Mucosa of descending colon (tissue), 3 donors: ENCODE measurements around the gene CSF2. TPM values are rescaled to one million over a fixed set of nuclear protein-coding genes. Genes with fewer than 3 reads are reported as not detected.

Experiments used
- ATAC-seq: fragments of 200-7000 bp; cut with Tn5 transposase; one replicate; pipeline ENCODE4 v1.9.1; 2020; ENCODE audit warnings: mild to moderate bottlenecking, moderate library complexity
- DNase-seq, 3 donors: peaks; one replicate each; pipeline ENCODE4 v3.0.0-alpha.2; 2020
- H3K36me3 ChIP-seq: fragments of 200-600 bp; one replicate; pipeline ENCODE4 v1.8.0; 2021; ENCODE audit warnings: low read depth, mild to moderate bottlenecking
- H3K4me1 ChIP-seq: fragments of 200-600 bp; one replicate; pipeline ENCODE4 v1.8.0; 2021; ENCODE audit warnings: low read depth, mild to moderate bottlenecking
- H3K4me3 ChIP-seq: fragments of 200-600 bp; one replicate; pipeline ENCODE4 v1.8.0; 2021; ENCODE audit warnings: mild to moderate bottlenecking
- H3K9me3 ChIP-seq: fragments of 200-600 bp; one replicate; pipeline ENCODE4 v1.8.0; 2021; ENCODE audit warnings: mild to moderate bottlenecking
- intact Hi-C, 2 donors: fragments of 100-400 bp; cut with DNase I in 1 of 2; cut with micrococcal nuclease in 1 of 2; formaldehyde crosslinking; loops; one replicate each; pipeline versions ENCODE4 v1.11.0 to v1.11.1; 2022; cut with DNase I, micrococcal nuclease
- total RNA-seq, 3 donors: library from RNA; stranded (reverse); fragmentation: NEBNext Ultra II Directional in 2 of 3; extraction: Animal tissue kit (Norgen Biotek cat#: 25700) in 2 of 3; gene quantifications; one replicate each; pipeline versions ENCODE4 v1.2.1 to v1.2.4, GENCODE V29; 2021 to 2023
- TF ChIP-seq, protein P1 (sequence below): fragments of 200-600 bp; IDR thresholded peaks from one replicate; pipeline ENCODE4 v1.8.0; 2022; ENCODE audit warnings: antibody characterized with exemption, mild to moderate bottlenecking
- donor health status: DM: no; HTN: no; CAD: no; lungs with moderate emphysema.
- donor health status: DM: no; HTN: no; CAD: no.
- donor health status: DM: no; HTN: yes; CAD: no.

The CSF2 gene
- total RNA-seq, 3 donors from 2014 or later: not detected

- Histone ChIP-seq H3K4me3 (no peak overlapping the region), H3K9me3 (no peaks in the 10 kb centered on the region), H3K4me1 (peaks cover 2% of the 10 kb centered on the region), H3K36me3 (no peaks in the 10 kb centered on the region)
- TF ChIP-seq, protein P1, sequence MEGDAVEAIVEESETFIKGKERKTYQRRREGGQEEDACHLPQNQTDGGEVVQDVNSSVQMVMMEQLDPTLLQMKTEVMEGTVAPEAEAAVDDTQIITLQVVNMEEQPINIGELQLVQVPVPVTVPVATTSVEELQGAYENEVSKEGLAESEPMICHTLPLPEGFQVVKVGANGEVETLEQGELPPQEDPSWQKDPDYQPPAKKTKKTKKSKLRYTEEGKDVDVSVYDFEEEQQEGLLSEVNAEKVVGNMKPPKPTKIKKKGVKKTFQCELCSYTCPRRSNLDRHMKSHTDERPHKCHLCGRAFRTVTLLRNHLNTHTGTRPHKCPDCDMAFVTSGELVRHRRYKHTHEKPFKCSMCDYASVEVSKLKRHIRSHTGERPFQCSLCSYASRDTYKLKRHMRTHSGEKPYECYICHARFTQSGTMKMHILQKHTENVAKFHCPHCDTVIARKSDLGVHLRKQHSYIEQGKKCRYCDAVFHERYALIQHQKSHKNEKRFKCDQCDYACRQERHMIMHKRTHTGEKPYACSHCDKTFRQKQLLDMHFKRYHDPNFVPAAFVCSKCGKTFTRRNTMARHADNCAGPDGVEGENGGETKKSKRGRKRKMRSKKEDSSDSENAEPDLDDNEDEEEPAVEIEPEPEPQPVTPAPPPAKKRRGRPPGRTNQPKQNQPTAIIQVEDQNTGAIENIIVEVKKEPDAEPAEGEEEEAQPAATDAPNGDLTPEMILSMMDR: peak; percentile 95
- ATAC-seq (peak; percentile 85), DNase-seq (peak; percentile 49 to 89 (median 69))
- intact Hi-C loops: no loop called here
These were observed 8.8 kb upstream of the CSF2 start for GRCh38 chr5:132064738-132065331.

DNA sequence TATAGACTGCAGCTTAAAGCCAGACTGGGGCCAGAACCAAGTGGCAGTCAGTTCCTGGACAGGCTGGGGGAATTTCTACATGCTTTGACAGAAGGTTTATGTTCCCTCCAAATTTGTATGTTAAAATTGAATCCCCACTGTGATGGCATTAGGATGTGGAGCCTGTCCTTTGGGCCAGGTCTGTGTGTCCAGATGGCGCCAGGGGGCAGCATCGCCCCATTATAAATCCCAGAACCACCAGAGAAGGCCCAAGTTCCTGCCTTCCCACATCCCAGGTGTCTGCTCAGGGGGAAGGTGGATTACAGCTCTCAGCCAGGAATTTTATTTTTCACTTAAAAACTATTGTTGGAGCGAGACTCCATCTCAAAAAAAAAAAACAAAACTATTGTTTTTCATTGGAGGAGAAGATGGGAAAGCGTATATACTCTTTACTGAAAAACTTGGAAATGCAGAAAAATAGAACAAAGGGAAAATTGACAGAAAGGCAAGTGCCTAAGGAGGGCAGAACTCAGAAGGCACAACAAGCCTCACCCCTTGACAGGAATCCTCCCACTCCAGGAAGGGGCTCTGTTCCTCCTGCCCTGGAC, 8.1 kb upstream of the CSF2 start:
- no peak overlapping the region for H3K4me3 ChIP-seq
- DNase-seq (peak in 2 of 3 donors; percentile 66 to 71), ATAC-seq (peak; percentile 58)
- intact Hi-C loops: no loop called here
- TF ChIP-seq, protein P1: no peak
- no peaks in the 10 kb centered on the region for H3K9me3 ChIP-seq
- H3K4me1 ChIP-seq: peaks cover 2% of the 10 kb centered on the region
- no peaks in the 10 kb centered on the region for H3K36me3 ChIP-seq

GRCh38 chr5:132065951-132066701, 7.5 kb upstream of the CSF2 start:
- no peak for ATAC-seq
- no peak for DNase-seq
- Histone ChIP-seq H3K36me3 (no peaks in the 10 kb centered on the region), H3K4me3 (no peak overlapping the region), H3K9me3 (no peaks in the 10 kb centered on the region), H3K4me1 (peaks cover 2% of the 10 kb centered on the region)
- intact Hi-C loops: no loop called here
- TF ChIP-seq, protein P1: no peak

- intact Hi-C loops: no loop called here
- TF ChIP-seq, protein P1: no peak
These were observed 6.7 kb upstream of the CSF2 start for GRCh38 chr5:132066871-132067270.

GRCh38 chr5:132067451-132067850, 6.1 kb upstream of the CSF2 start:
- TF ChIP-seq, protein P1: no peak
- no peak overlapping the region for H3K4me3 ChIP-seq
- ATAC-seq (no peak), DNase-seq (no peak)
- no peaks in the 10 kb centered on the region for H3K9me3 ChIP-seq
- intact Hi-C loops: no loop called here
- peaks cover 2% of the 10 kb centered on the region for H3K4me1 ChIP-seq
- no peaks in the 10 kb centered on the region for H3K36me3 ChIP-seq

More at GRCh38 chr5:132066871-132067270, 6.7 kb upstream of the CSF2 start:
- Histone ChIP-seq H3K4me3 (no peak overlapping the region), H3K36me3 (no peaks in the 10 kb centered on the region), H3K9me3 (no peaks in the 10 kb centered on the region), H3K4me1 (peaks cover 2% of the 10 kb centered on the region)
- no peak for DNase-seq
- ATAC-seq: no peak
